ENCODE measurements around the gene ITGA3. TPM values are rescaled to one million over a fixed set of nuclear protein-coding genes. Genes with fewer than 3 reads are reported as not detected.

ITGA3 gene
- total RNA-seq, 2 donors from 2014 or later, result 16.6 to 21.7 TPM

DNA sequence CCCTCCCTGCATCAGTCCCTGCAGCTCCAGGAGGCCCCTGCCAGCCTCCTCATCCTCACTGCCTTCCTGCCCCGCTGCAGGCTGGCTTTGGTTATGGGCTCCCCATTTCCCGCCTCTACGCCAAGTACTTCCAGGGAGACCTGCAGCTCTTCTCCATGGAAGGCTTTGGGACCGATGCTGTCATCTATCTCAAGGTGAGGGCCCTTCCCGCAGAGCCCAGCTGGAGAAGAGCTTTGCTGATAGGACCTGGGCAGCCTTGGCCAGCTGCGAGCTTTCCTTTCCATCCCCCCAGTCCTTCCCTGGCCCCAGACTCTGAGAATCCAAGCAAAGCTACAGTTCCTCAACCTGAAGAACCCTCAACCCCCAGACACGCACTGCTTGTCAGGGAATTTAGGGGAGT lies 53.3 kb downstream of the ITGA3 start:
- Histone ChIP-seq H3K4me1 (ENCODE audit: control insufficient read depth, insufficient read depth, low read length) (peaks cover 9% of the 10 kb centered on the region), H3K9me3 (ENCODE audit: control insufficient read depth, low read length) (no peaks in the 10 kb centered on the region), H3K9ac (ENCODE audit: extremely low read depth, low read length, poor library complexity, severe bottlenecking) (no peak overlapping the region), H3K27ac (ENCODE audit: low read depth, low read length) (no peak overlapping the region), H3K27me3 (ENCODE audit: control insufficient read depth, insufficient read depth, low read length, poor library complexity, severe bottlenecking) (no peaks in the 10 kb centered on the region), H3K4me3 (ENCODE audit: low read length) (no peak overlapping the region), H3K36me3 (ENCODE audit: control insufficient read depth, insufficient read depth, low read length) (peaks cover 5% of the 10 kb centered on the region)
- no peak overlapping the region for H3K4me3 Mint-ChIP-seq
- no peaks in the 10 kb centered on the region for H3K27me3 Mint-ChIP-seq (ENCODE audit: insufficient read depth)
- peaks cover 5% of the 10 kb centered on the region for H3K36me3 Mint-ChIP-seq (ENCODE audit: low read depth)
- no peaks in the 10 kb centered on the region for H3K9me3 Mint-ChIP-seq
- peaks cover 5% of the 10 kb centered on the region for H3K4me1 Mint-ChIP-seq
- TF ChIP-seq, protein P1, sequence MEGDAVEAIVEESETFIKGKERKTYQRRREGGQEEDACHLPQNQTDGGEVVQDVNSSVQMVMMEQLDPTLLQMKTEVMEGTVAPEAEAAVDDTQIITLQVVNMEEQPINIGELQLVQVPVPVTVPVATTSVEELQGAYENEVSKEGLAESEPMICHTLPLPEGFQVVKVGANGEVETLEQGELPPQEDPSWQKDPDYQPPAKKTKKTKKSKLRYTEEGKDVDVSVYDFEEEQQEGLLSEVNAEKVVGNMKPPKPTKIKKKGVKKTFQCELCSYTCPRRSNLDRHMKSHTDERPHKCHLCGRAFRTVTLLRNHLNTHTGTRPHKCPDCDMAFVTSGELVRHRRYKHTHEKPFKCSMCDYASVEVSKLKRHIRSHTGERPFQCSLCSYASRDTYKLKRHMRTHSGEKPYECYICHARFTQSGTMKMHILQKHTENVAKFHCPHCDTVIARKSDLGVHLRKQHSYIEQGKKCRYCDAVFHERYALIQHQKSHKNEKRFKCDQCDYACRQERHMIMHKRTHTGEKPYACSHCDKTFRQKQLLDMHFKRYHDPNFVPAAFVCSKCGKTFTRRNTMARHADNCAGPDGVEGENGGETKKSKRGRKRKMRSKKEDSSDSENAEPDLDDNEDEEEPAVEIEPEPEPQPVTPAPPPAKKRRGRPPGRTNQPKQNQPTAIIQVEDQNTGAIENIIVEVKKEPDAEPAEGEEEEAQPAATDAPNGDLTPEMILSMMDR (conservative IDR thresholded peaks at IDR 0.05), result no peak
- no peak overlapping the region for H3K27ac Mint-ChIP-seq
- DNase-seq, result no peak
- 94 to 95% methylated on average over 5 to 7 of the region's 7 CpGs for WGBS, 2 experiments (ENCODE audit: insufficient coverage in 1 of 2, insufficient read length in 1 of 2)

- H3K36me3 Mint-ChIP-seq (ENCODE audit: low read depth), result peaks cover 5% of the 10 kb centered on the region
These were observed 53.9 kb downstream of the ITGA3 start for GRCh38 chr17:50109785-50110184.

DNA sequence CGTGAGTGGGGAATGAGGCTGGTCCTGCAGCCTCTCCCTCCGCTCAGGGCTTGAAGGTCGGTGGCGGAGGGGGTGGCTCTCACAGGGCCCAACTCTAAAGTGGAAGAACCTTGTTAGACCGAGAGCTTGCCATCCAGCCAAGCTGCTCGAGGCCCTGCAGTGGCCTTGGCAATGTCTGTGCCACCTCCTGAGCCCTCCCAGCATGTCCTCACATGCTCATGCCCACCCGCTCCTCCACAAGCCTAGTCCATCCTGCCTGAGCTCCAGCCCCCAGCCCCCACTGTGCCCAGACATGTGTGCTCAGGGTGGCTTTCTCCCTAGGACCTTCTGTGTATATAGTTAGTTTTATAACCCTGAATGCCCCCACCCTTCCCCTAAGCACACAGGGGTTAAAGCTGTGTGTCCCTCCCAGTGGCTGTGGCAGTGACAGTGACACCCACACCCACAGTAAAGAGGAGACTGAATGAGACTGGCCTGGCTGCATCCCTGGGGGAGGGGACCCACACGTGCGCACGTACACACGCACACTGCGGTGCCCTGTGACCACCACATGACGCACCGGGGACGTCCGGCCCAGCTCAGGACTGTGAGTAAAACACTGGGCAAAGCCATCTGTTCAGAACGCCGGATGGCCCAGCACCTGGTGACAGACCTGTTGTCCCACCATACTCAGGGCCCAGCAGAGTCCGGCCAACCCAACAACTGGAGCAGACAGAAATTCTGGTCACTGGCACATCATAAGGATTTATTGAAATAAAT lies 54.9 kb downstream of the ITGA3 start:
- Histone ChIP-seq H3K4me1 (ENCODE audit: control insufficient read depth, insufficient read depth, low read length) (peaks cover 9% of the 10 kb centered on the region), H3K36me3 (ENCODE audit: control insufficient read depth, insufficient read depth, low read length) (peaks cover 5% of the 10 kb centered on the region), H3K27ac (ENCODE audit: low read depth, low read length) (peak overlapping the region; percentile 59), H3K9me3 (ENCODE audit: control insufficient read depth, low read length) (no peaks in the 10 kb centered on the region), H3K9ac (ENCODE audit: extremely low read depth, low read length, poor library complexity, severe bottlenecking) (no peak overlapping the region), H3K27me3 (ENCODE audit: control insufficient read depth, insufficient read depth, low read length, poor library complexity, severe bottlenecking) (no peaks in the 10 kb centered on the region), H3K4me3 (ENCODE audit: low read length) (no peak overlapping the region)
- H3K36me3 Mint-ChIP-seq (ENCODE audit: low read depth), result peaks cover 4% of the 10 kb centered on the region
- H3K27me3 Mint-ChIP-seq (ENCODE audit: insufficient read depth), result no peaks in the 10 kb centered on the region
- peaks cover 10% of the 10 kb centered on the region for H3K4me1 Mint-ChIP-seq
- H3K4me3 Mint-ChIP-seq, result no peak overlapping the region
- H3K27ac Mint-ChIP-seq, result no peak overlapping the region
- TF ChIP-seq, protein P1 (conservative IDR thresholded peaks at IDR 0.05), result no peak
- DNase-seq, result no peak
- H3K9me3 Mint-ChIP-seq, result no peaks in the 10 kb centered on the region
- WGBS, 2 experiments (ENCODE audit: insufficient coverage in 1 of 2, insufficient read length in 1 of 2), result 93 to 97% methylated on average over 18 to 19 of the region's 19 CpGs

More at GRCh38 chr17:50109785-50110184, 53.9 kb downstream of the ITGA3 start:
- no peak overlapping the region for H3K27ac ChIP-seq (ENCODE audit: low read depth, low read length)
- H3K36me3 ChIP-seq (ENCODE audit: control insufficient read depth, insufficient read depth, low read length), result peaks cover 5% of the 10 kb centered on the region
- TF ChIP-seq, protein P1 (conservative IDR thresholded peaks at IDR 0.05), result no peak
- peaks cover 5% of the 10 kb centered on the region for H3K4me1 Mint-ChIP-seq
- no peaks in the 10 kb centered on the region for H3K27me3 ChIP-seq (ENCODE audit: control insufficient read depth, insufficient read depth, low read length, poor library complexity, severe bottlenecking)
- peaks cover 9% of the 10 kb centered on the region for H3K4me1 ChIP-seq (ENCODE audit: control insufficient read depth, insufficient read depth, low read length)
- no peak overlapping the region for H3K4me3 ChIP-seq (ENCODE audit: low read length)
- H3K9me3 Mint-ChIP-seq, result no peaks in the 10 kb centered on the region
- no peaks in the 10 kb centered on the region for H3K27me3 Mint-ChIP-seq (ENCODE audit: insufficient read depth)
- no peak overlapping the region for H3K4me3 Mint-ChIP-seq
- 93 to 94% methylated on average over 14 to 19 of the region's 19 CpGs for WGBS, 2 experiments (ENCODE audit: insufficient coverage in 1 of 2, insufficient read length in 1 of 2)
- H3K27ac Mint-ChIP-seq, result no peak overlapping the region
- DNase-seq, result no peak
- no peaks in the 10 kb centered on the region for H3K9me3 ChIP-seq (ENCODE audit: control insufficient read depth, low read length)
- H3K9ac ChIP-seq (ENCODE audit: extremely low read depth, low read length, poor library complexity, severe bottlenecking), result no peak overlapping the region

Measured in endodermal cell (in vitro differentiated cells).